Measurements from ENCODE around the gene SIPA1L3.

Gene SIPA1L3

GRCh38 chr19:38193445-38193844 lies 286.4 kb downstream of the SIPA1L3 start:
- no peak for DNase-seq (ENCODE audit: low read depth)

- DNase-seq (ENCODE audit: low read depth), result no peak
Observed at GRCh38 chr19:38194061-38194701, 287.2 kb downstream of the SIPA1L3 start.

- no peak for DNase-seq (ENCODE audit: low read depth)
Observed at GRCh38 chr19:38195237-38195636, 288.2 kb downstream of the SIPA1L3 start.

DNA sequence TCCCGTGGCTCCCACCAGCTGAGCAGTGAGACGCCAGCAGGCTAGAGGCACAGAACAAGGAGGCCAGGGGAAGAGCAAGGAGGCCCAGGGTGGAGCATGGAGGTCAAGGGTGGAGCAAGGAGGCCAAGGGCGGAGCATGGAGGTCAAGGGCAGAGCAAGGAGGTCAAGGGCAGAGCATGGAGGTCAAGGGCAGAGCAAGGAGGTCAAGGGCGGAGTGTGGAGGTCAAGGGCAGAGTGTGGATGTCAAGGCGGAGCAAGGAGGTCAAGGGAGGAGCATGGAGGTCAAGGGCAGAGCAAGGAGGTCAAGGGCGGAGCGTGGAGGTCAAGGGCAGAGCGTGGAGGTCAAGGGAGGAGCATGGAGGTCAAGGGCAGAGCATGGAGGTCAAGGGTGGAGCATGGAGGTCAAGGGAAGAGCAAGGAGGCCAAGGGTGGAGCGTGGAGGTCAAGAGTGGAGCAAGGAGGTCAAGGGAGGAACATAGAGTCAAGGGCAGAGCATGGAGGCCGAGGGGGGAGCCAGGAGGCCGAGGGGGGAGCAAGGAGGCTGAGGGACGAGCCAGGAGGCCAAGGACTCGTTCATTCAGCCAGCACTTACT lies 289.3 kb downstream of the SIPA1L3 start:
- no peak for DNase-seq (ENCODE audit: low read depth)

DNA sequence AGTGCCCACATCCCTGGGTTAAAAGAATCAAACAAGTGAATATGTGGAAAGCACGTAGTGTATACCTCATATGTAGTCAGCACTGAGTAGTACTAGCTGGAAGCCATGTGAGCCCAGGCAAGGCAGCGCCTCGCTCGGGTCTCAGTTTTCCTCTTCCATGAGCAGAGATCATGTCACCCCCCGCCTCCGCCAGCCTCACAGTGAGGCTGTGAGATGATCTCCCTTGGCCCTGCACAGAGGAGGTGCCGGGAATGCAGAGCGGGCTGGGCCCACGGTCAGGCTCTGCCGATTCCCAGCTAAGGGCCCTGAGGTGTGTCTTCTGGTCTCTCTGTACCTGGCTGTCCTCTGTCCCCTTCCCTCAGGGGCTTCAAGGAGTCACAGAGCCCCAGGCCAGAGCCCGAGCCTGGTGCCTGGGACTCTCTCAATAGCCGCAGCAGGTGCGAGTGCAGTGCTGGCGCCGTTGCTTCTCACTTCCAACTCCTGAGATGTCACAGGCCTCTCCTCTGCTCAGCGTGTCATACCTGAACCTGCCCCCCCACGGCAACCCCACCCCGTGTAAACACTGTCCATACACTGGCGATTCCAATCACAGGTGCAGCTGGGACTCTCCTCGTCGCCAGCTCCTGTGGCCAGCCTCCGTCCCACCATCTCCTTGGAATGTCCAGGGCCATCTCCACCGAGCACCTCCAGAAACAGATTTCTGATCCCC lies 290.1 kb downstream of the SIPA1L3 start:
- no peak for DNase-seq (ENCODE audit: low read depth)

DNA sequence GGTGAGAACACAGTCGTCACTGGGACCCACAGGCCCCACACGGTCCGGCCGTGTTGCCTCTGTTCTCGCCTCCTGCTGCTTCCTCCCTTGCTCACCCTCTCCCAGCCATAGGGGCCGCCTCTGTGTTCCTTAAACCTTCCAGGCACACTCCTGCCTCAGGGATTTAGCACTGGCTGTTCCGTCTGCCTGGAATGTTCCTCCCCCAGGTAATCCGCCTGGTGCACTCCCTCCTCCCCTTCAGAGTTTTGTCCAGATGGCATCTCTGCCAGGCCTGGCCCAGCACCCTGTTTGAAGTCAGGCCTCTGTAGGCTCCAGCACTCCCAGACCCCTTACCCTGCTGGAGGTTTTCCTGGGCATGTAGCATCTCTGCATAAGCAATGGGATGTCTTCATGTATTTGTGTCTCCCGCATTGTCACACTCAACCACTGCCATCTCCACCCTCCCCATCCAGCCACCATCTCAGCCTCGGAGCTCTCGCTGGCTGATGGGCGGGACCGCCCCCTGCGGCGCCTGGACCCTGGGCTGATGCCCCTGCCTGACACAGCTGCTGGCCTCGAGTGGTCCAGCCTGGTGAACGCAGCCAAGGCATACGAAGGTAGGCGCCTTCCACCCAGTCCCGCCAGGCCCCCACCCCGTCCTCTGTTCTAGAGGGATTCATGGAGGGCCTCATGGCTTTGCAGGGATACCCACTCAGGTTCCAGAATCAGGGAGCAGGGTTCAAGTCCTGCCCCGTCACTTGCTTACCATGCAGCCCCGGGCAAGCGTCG lies 291.1 kb downstream of the SIPA1L3 start:
- DNase-seq (ENCODE audit: low read depth), result no peak

GRCh38 chr19:38199340-38199739 lies 292.3 kb downstream of the SIPA1L3 start:
- DNase-seq (ENCODE audit: low read depth), result no peak

- no peak for DNase-seq (ENCODE audit: low read depth)
Observed at GRCh38 chr19:38201731-38202130, 294.7 kb downstream of the SIPA1L3 start.

DNA sequence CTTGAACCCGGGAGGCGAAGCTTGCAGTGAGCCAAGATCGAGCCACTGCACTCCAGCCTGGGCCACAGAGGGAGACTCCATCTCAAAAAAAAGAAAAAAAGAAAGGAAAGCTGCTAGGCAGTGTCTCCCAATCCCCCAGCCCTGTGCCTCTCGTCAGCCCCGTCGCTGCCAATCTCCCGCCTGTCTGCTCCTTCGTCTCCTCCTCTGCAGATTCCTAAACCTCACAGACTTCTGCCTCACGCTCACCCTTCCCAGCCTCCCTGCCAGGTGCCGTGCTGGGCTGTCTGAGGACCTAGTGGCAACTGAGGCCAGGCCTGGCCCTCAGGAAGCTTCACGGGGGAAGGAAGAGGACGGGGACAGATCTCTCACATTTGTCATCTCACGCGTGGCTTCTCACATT lies 295.5 kb downstream of the SIPA1L3 start:
- DNase-seq (ENCODE audit: low read depth), result no peak

DNA sequence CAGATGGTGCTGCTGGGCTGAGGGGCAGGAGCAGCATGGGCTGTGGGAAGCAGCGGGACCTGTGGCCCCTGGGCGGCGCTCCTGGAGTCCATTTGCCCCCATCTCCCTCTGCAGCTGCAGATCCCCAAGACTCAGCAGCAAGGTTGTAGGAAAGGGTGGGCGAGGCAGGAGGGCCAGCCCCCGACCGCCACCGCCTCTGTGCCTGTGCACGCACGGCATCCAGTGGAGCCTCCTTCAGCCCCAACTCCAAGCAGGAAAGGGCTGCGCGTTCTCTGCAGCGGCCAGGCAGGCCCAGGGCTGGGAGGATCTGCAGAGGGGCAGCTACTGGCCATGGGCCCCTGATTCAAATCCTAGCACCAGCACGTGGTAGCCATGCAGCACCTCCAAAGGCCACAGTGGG lies 296.2 kb downstream of the SIPA1L3 start:
- no peak for DNase-seq (ENCODE audit: low read depth)

DNA sequence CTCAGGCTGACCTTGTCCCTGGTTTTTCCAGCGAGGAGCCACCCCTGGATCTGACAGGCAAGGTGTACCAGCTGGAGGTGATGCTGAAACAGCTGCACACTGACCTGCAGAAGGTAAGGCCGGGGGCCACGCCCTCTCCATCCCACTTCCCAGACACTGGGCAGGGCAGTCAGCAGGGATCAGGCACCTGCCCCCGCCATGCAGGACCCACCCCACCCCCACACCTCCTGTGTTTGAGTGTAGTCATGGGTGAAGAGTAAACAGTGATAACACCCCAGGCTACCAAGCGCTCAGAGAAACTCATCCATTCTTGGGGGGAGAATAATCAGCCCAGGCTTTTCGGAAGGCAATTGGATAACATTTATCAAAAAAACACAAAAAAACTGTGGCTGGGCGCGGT lies 297.1 kb downstream of the SIPA1L3 start:
- no peak for DNase-seq (ENCODE audit: low read depth)

- no peak for DNase-seq (ENCODE audit: low read depth)
Observed at GRCh38 chr19:38204728-38205127, 297.7 kb downstream of the SIPA1L3 start.

DNA sequence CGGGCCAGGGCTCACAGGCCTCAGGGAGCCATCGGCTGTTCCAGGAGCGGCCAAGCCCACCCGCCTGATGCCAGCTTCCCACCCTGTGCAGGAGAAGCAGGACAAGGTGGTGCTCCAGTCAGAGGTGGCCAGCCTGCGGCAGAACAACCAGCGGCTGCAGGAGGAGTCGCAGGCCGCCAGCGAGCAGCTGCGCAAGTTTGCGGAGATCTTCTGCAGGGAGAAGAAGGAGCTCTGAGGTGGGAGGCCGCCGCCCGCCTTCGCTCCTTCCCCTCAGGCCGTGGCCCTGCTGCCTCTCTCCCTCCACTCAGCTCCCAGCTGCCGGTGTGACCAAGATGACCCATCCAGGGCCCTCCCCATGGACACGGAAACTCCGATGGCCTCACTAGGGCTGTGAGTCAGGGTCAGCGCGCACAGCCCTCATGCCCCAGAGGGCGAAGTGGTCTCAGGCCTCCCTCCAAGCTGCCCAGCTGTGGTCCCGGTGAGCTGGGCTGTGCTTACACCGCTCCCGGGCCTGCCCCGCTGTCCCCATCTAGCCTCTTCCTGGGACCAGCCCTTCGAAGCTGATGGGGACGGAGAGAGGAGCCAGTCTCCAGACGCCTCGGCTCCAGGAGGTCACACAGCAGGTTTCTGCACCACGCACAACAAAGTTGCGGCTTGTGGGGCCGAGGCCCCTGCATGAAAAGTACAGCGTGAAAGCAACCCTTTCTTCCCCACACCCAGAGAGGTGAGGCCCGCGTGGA lies 299.2 kb downstream of the SIPA1L3 start:
- no peak for DNase-seq (ENCODE audit: low read depth)

DNA sequence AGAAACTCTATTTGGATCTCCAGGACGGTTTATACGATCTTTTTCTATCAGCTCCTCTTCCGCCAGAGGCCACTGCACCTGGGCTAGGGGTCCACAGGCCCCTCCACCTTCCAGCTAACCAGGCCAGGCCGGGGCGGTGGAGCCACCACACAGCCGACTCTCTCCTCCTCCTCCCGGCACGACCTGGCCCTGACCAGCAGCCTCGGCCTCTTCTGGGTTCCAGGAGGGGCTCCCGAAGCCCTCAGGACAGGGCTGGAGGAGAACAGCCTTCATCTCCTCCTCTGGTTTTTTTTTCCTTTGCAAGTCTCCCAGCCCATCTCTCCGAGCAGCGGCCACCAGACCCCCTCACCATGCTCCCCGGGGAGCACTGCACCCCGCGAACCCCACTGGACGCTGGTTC lies 299.9 kb downstream of the SIPA1L3 start:
- DNase-seq (ENCODE audit: low read depth), result no peak

DNA sequence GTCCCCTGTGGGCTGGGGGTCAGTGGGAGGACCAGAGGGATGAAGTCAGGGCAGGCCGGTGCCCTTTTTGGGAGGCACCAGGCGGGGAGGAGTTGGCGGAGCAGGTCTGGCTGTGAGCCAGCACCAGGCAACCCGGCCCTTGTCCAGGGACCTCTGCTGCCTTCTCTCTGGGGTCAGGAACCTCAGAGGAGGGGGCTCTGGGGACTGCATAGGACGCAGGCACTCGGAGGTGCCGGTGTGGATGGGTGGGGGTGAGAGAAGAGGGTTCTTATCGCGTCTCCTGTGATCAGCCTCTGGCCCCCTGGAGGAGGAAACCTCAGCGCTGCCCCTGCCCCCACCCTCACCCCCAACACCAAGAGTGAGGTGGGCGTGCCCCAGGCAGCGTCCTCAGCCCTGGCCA lies 300.5 kb downstream of the SIPA1L3 start:
- no peak for DNase-seq (ENCODE audit: low read depth)

DNA sequence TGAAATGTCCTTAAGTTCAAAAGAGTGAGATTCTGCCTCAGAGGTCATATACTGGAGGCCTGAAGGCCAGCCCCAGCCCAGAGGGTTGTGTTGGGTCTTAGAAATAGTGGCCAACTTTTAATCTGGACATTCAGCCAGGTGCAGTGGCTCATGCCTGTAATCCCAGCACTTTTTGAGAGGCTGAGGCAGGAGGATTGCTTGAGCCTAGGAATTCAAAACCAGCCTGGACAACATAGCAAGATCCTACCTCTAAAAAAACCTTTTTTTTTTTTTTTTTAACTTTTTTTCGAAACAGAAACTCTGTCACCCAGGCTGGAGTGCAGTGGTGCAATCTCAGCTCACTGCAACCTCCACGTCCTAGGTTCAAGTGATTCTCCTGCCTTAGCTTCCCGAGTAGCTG lies 301.6 kb downstream of the SIPA1L3 start:
- no peak for DNase-seq (ENCODE audit: low read depth)

GRCh38 chr19:38209152-38209551 lies 302.1 kb downstream of the SIPA1L3 start:
- DNase-seq (ENCODE audit: low read depth), result no peak

DNA sequence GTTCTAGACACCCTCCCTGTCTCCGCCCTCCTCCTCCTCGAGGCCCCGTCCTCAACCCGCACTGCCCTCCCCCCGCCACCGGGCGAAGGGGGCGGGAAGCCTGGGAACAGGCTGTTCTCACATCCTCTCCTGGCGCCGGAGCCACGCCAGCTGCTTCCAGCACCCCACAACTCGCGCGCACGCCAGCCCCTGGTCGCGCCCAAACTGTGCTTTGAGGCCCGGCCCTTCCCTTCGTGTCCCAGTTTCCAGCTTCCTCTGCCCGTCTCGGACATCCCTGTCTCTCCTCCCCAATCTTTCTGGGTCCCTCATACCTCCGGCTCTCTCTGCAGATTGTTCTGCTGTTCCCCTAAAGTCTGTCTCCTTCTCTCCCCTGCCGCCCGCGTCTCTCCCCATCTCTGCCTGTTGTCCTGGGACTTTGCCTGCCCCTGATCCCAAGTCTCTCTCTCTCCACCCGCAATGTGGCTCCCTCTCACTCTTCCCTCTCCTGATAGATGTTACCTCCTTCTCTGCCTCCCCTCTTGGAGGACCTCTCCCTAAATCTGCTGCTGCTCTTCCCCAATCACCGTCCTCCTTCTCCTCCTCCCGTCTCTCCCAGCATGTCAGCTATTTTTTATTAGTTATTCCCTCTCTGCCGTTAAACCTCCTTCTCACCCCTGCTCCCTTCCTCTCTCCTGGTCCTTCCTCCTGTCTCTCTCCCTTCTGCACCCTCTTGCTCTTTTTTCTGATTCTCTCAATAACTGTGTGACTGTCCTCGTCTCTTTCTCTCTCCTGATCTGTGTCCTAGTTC lies 302.9 kb downstream of the SIPA1L3 start:
- no peak for DNase-seq (ENCODE audit: low read depth)

DNA sequence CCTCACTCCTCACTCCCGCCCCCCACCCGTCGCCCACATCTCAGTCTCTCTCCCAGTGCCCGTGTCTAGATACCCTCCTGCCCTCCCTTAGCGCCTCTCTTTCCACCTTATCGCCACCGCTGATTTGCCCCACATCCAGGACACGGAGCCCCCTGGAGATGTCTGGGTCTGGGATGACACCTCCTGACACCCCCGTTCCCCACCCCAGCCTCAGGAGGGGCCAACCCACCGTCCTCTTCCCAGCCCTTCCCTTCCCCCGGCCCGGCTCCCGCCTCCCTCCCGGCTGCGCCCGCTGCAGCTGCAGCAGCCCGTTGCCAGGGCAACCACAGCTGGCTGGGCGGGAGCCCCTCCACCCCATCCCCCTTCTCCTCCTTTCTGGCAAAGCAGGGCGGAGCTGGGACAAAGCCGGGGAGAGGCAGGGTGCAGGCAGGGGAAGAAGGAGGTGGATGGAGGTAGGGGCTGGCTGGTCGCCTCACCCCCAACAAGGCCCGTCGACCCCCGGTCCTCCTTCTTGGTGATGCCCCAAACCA lies 303.5 kb downstream of the SIPA1L3 start:
- no peak for DNase-seq (ENCODE audit: low read depth)

- no peak for DNase-seq (ENCODE audit: low read depth)
Observed at GRCh38 chr19:38211151-38211591, 304.2 kb downstream of the SIPA1L3 start.

DNA sequence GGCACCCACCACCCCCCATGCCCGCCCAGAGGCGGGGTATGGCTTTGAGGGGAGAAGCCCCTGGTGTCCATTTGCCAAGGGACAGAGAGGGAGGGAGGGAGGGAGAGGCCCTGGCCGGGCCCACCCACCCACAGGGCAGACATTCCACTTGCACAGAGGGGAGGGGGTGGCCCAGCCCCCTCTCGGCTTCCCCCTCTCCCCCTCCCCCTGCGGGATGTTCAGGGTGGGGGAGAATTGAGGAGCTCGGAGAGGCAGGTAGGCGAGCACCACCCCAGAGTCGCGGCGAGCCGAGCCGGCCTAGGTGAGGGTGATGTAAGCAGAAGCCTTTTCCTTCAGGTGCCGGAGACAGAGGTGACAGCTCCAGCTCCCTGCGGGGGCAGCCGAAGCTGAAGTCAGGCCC lies 304.8 kb downstream of the SIPA1L3 start:
- DNase-seq (ENCODE audit: low read depth), result no peak
